SH-SY5Y (cell line): ENCODE data around the gene BACH2.

Source experiments
- GATA2 ChIP-seq: IDR thresholded peaks from 2 replicates; pipeline ENCODE4 v1.6.1; 2011; ENCODE audit warnings: mild to moderate bottlenecking, low read depth, low read length
- GATA3 ChIP-seq: IDR thresholded peaks from 2 replicates; pipeline ENCODE4 v1.6.1; 2011; ENCODE audit warnings: low read depth, mild to moderate bottlenecking, low read length, moderate library complexity

BACH2 gene

DNA sequence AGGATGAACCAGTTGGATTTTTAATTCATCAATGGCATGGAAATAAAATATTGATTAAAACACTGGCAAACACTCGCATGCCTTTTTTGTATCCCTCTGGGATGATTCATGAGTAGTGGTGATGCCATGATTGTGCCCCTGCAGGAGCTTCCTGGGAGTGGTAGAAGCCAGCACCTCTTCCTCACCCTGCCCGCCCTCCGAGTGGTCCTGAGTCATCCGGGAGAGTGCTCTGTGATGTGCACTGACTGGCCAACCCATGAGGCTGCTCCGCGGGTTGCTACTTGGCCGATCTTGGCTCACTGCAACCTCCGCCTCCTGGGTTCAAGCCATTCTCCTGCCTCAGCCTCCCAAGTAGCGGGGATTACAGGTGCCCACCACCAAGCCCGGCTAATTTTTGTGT is 375.0 kb downstream of the BACH2 start:
- TF ChIP-seq GATA3 (no peak), GATA2 (no peak)

DNA sequence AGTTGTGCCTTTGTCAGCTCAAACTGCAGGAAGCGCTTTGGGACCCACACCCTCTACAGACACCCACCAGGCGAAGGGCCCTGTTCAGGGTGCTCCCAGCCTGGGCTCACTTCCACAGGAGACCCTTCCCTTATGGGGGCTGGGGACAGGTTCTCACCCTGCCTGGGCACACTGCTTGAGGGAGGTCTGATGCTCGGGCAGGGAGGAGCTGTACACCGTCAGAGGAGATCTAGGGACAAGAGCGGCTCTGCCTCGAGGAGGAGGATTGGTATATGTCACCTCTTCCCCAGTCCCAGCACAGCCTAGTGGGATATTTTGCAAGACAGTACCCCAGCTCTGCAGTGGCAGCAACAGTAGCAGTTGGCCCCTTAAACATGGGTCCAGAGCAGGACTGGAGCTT is 375.4 kb downstream of the BACH2 start:
- TF ChIP-seq GATA2: no peak
- TF ChIP-seq GATA3: no peak

DNA sequence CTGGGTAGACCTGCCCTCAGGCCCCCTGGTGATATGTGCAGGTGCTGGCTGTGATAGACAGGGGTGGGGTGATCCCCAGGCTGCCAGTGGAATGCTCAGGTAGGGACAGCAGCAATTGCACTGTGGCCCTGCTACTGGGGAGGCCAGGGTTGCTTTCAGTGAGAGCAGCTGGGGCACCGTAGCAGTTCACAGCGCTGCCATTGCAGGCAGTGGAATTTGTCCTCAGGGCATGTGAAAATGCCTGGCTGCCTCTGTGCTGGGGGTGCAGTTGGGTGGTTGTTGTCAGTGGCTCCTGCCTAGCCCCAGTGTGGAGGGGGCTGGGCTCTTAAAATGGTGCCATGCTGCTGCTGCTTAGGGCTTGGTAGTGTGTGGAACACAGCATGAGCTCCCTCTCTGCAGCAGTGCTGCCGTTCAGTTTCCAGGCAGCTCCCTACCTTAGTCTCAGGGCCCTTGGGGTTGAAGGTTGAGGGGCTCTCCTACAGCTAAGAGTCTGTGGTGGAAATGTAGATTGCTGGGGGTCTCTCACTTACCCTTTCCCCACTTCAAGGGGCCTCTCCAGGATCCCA is 378.8 kb downstream of the BACH2 start:
- TF ChIP-seq GATA3 (no peak), GATA2 (no peak)

DNA sequence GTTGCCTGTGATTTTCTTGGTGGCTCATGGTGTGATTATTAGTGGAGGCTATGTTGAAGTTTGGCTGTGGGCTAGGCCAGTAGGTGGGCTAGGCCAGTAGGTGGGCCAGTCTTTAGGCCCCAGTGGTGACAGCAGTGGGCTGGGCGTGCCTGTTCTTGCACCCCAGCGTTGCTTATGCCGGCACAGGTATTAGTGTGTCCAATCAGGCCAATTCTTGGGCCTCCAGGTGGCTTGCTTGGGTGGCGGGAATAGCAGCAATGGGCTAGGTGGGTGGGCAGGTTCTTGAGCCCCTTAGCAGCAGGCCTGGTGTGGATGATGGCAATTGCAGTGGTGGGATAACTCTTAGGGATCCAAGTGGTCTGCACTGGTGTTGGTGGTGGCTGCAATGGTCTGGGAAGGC is 379.4 kb downstream of the BACH2 start:
- no peak for TF ChIP-seq GATA3
- no peak for TF ChIP-seq GATA2

DNA sequence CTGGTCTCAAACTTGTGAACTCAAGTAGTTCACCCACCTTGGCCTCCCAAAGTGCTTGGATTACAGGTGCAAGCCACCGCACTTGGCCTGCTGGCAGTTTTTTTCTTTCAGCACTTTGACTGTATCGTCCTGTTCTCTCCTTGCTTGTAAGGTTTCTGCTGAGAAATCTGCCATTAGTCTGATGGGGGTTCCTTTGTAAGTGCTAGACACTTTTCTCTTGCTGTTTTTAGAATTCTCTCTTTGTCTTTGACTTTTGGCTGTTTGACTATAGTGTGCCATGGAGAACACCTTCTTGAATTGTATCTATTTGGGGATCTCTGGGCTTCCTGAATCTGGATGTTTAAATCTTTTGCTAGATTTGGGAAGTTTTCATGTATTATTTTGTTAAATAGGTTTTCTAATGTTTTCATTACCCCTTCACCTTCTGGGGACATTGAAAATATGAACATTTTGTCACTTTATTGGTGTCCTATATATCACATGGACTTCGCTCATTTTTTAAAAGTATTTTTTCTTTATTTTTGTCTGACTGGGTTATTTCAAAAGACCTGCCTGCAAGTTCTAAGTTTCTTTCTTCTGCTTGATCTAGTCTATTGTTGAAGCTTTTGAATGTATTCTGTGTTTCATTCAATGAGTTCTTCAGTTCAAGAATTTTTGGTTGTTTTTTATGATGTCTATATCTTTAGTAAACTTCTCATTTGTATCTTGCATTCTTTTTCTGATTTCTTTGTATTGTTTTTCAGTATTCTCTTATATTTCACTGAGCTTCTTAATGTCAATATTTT is 380.3 kb downstream of the BACH2 start:
- no peak for TF ChIP-seq GATA3
- TF ChIP-seq GATA2: no peak

DNA sequence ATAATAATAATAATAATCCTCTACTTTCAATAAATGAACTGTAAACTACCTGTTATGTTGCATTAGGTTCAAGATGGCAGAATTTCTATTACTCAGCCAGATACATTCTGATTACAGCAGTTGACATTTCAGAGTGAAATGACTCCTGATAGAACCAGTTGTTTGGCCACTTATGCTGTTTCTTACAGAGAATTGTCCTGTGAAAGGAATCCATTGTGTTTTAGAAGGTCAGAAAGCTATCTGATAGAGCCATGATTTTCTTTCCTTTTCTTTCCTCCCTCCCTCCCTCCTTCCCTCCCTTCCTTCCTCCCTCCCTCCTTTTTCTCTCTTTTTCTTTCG is 385.8 kb downstream of the BACH2 start:
- no peak for TF ChIP-seq GATA2
- no peak for TF ChIP-seq GATA3

DNA sequence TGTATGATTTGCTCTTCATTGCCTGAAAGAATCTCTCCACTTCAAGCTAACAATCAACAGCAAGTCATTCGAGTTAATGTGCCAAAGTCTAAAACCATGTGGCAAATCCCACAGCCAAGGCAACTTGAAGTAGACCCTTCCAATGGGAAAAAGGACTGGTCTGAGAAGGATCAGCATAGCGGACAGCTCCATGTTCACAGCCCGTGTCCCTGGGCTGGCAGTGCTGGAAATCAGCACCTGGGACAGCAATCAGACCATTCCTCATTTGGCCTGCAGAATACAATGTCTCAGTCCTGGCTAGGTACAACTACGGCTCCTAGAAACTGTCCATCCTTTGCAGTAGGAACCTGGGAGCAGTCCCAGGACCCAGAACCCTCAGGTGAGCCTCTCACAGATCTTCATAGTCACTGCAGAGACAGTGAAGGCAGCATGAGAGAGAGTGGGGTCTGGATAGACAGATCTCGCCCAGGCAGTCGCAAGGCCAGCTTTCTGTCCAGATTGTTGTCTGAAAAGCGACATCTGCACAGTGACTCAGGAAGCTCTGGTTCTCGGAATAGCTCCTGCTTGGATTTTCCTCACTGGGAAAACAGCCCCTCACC is 401.3 kb downstream of the BACH2 start:
- TF ChIP-seq GATA2 (no peak), GATA3 (no peak)

DNA sequence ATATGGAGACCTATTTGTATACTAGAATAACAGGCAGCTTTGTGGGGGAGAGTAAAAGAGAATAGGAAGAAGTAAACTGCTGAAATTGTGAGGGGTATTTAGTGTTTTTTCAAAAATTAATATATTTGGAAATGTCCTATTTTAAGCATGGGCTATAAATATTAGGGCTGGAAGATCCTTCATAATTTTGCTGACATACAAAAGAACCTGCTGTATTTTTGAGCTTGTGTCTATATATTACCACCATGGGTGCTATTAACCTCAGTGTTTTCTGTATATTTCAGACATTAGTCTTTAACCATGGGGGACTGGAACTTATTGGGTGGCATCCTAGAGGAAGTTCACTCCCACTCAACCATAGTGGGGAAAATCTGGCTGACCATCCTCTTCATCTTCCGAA is 402.5 kb downstream of the BACH2 start, which contains the start of gene GJA10:
GJA10 (plus strand) TSS at position 301 of the 400 bp plus-strand sequence; CDS start at position 301, 0 bp downstream.
- TF ChIP-seq GATA2: no peak
- TF ChIP-seq GATA3: no peak

DNA sequence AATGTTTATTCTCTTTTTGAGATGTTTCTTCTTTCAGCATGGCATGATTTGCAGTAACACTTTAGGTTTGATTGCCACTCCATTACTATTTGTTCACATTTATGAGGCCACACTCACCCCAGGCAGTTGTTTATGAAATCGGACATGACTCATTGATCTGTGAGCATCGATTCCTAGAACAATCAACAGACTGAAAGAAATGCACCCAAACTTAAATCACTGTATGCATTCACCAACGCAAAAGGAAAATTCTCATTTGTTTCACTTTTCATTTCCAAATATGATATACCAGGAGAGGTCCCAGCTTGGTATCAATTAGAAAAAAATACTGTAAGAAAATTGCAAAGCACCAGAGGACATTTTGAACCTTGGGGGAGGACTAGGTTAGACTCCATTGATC is 407.8 kb downstream of the BACH2 start:
- no peak for TF ChIP-seq GATA3
- no peak for TF ChIP-seq GATA2

DNA sequence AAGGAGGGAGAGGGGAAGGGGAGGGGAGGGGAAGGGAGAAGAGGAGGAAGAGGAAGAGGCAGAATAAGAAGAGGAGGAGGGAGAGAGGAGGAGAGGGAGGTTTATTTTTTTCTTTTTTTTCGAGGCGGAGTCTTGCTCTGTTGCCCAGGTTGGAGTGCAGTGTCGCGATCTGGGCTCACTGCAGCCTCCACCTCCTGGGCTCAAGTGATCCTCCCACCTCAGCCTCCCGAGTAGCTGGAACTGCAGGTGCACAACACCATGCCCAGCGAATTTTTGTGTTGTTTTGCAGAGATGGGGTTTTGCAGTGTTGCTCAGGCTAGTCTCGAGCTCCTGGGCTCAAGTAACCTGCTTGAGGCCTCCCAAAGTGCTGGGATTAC is 408.5 kb downstream of the BACH2 start:
- TF ChIP-seq GATA2 (no peak), GATA3 (no peak)

DNA sequence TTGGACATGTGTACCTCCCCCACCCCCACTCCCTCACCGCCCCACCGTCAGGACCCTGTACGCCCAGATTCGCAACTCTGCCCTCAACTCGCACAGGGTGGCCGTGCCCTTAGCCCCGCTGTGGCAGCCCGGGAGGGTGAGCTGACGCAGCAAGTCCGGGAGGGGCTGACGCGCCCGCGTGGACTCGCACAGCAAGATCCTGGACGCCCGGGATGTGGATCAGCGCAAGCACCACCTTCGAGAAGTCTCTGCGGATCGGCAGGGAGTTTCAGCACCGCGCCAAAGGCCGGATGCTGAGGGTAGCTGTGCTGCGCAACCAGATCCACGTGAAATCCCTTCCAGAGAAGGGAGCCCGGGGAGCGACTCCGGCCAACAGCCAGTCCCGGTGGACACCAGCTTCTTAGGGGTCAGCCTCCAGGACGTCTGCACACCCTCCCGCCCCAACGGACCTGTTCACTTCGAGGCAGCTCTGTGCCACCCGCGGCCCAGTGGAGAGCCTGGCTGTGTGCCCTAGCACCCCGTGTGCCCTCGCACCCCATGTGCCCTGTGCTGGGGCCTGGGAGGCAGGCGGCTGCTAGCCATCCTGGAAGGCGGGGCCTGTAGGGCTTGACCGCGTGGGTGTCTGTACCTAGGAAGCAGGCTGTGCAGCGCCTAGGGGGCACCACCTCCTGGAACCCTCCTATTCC is 409.0 kb downstream of the BACH2 start:
- TF ChIP-seq GATA2 (no peak), GATA3 (no peak)

DNA sequence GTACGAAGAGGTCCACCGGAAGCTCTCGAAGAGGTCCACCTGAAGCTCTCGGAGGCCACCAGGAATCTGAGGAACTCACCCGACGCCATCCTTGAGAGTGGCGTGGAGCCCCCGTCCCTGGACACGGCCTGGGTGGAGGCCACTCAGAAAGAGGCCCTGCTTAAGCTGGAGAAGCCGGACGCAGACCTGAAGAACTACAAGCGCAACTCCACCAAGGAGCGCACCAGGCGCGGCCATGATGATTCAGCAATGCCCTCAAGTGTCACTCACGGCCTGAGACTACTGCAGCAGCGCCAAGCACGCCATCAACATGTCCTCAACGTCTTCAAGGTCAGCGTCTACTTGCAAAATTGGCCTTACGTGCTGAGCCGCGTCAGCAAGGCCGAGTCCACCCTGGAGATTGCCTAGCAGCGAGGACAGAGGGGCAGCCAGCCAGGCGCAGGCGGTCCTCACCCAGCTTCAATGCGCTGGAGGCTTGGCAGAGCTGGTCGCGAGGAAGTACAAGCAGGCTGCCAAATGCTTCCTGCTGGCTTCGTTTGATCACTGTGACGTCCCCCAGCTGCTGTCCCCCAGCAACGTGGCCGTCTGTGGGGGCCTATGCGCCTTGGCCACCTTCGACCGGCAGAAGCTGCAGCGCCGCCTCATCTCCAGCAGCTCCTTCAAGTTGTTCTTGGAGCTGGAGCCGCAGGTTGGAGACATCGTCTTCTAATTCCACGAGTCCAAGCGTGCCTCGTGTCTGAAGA is 410.1 kb downstream of the BACH2 start:
- TF ChIP-seq GATA2 (no peak), GATA3 (no peak)
